Neural progenitor cell (in vitro differentiated cells): Measurements from ENCODE around the gene ZNF625.

Experiments
- CTCF ChIP-seq: fragments of 200-600 bp; sonication (generic); IDR thresholded peaks from 2 replicates; pipeline ENCODE4 v1.5.1; 2017; ENCODE audit warnings: antibody characterized with exemption, mild to moderate bottlenecking
- EZH2 ChIP-seq: fragments of 200-600 bp; sonication (generic); IDR thresholded peaks from 2 replicates; pipeline ENCODE4 v1.6.1; 2017; ENCODE audit warnings: antibody characterized with exemption, mild to moderate bottlenecking, moderate library complexity

GRCh38 chr19:12139269-12139668 is 17.3 kb downstream of the ZNF625 start:
- TF ChIP-seq CTCF (no peak), EZH2 (no peak)
